Measurements from ENCODE around the gene FAM89A.
"Not testable (repeated sequence)": the region's sequence is repeated elsewhere in the genome, so short reads cannot be mapped to it uniquely, and the experiment has no call there.

FAM89A gene

DNA sequence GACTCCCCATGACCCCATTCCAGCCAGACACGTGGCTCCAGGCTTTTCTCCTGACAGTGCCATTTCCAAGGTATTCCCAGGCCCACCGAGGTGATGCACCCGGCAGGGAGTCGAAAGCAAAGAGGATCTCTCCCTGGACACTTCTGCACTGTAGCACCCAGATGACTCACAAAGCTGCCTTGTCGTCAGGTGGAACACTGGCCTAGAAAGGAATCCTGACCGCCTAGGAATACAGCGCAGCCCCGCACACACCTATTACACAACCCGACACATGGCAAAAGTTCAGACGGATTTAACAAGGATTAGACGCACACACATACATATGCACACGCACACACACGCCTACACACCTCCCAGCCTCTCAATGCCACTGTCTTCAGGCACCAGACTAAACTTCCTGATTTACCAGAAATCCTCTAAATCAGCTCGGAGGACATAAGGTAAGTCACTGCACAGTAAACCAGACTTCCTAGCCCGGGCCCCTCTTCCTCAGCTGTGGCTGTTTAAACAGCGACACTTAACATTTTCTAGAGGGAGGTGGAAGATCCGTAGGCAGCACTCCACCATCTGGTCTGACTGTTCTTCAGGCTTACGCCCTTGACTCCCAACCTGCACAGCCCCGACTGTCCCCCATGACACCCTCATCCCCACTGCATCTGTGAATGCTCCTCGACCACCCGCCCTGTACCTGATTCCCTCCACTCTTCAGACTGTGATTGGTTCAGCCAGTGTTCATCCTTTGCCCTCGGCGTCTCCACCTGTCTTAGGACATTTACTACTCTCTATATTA, 12.7 kb downstream of the FAM89A start:
- Histone ChIP-seq H3K27me3 (ENCODE audit: control insufficient read depth, low read length) (no peaks in the 10 kb centered on the region), H3K4me1 (ENCODE audit: control insufficient read depth, low read length) (no peaks in the 10 kb centered on the region), H3K79me2 (ENCODE audit: control insufficient read depth, low read length) (0 out of 2 replicates have a peak, but pooled peaks cover 2% of the 10 kb centered on the region), H3K4me2 (ENCODE audit: low read length) (no peak overlapping the region), H3K36me3 (ENCODE audit: control insufficient read depth, low read length) (no peaks in the 10 kb centered on the region), H3K27ac (ENCODE audit: low read depth, low read length) (no peak overlapping the region), H3F3A (ENCODE audit: control insufficient read depth, insufficient read depth) (no peaks in the 10 kb centered on the region), H3K4me3 (ENCODE audit: low read length) (no peak overlapping the region), H3K9me2 (replicated peaks; ENCODE audit: control insufficient read depth, low read length) (no peaks in the 10 kb centered on the region), H3K9me3 (ENCODE audit: control insufficient read depth, insufficient read depth, low read length) (no peaks in the 10 kb centered on the region), H4K20me1 (ENCODE audit: control insufficient read depth, insufficient read depth, low read depth, low read length) (no peaks in the 10 kb centered on the region; the same call in 1 of the 2 replicates)
- no peak for TF ChIP-seq EZH2phosphoT487 (IDR thresholded peaks at IDR 0.05; ENCODE audit: borderline replicate concordance, low read length)
- TF ChIP-seq, protein P1, sequence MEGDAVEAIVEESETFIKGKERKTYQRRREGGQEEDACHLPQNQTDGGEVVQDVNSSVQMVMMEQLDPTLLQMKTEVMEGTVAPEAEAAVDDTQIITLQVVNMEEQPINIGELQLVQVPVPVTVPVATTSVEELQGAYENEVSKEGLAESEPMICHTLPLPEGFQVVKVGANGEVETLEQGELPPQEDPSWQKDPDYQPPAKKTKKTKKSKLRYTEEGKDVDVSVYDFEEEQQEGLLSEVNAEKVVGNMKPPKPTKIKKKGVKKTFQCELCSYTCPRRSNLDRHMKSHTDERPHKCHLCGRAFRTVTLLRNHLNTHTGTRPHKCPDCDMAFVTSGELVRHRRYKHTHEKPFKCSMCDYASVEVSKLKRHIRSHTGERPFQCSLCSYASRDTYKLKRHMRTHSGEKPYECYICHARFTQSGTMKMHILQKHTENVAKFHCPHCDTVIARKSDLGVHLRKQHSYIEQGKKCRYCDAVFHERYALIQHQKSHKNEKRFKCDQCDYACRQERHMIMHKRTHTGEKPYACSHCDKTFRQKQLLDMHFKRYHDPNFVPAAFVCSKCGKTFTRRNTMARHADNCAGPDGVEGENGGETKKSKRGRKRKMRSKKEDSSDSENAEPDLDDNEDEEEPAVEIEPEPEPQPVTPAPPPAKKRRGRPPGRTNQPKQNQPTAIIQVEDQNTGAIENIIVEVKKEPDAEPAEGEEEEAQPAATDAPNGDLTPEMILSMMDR (IDR thresholded peaks at IDR 0.05; ENCODE audit: low read depth, low read length, poor library complexity, severe bottlenecking): no peak

DNA sequence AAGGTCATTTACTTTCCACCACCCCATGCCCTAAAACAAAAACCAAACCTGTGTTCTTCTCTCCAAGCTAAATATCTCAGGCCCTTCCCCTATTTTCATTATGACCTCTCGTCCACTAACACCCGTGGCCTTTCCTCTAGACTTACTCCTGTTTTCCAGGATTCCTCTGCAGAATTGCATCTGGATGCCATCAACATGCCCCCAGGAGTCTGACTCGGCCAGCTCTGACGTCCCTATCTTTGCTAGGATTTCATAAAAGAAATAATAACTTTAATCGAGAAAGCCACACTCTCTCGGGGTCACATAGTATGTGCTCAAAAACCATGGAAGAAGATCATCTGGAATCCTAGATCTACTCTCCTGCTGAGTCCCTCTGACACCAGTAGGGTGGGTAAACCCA, 13.5 kb downstream of the FAM89A start:
- Histone ChIP-seq H3K79me2 (ENCODE audit: control insufficient read depth, low read length) (0 out of 2 replicates have a peak, but pooled peaks cover 2% of the 10 kb centered on the region), H3K27me3 (ENCODE audit: control insufficient read depth, low read length) (no peaks in the 10 kb centered on the region), H3K4me2 (ENCODE audit: low read length) (no peak overlapping the region), H3K4me1 (ENCODE audit: control insufficient read depth, low read length) (no peaks in the 10 kb centered on the region), H4K20me1 (ENCODE audit: control insufficient read depth, insufficient read depth, low read depth, low read length) (no peaks in the 10 kb centered on the region; the same call in 1 of the 2 replicates), H3K9me3 (ENCODE audit: control insufficient read depth, insufficient read depth, low read length) (no peaks in the 10 kb centered on the region), H3K9me2 (replicated peaks; ENCODE audit: control insufficient read depth, low read length) (no peaks in the 10 kb centered on the region), H3K4me3 (ENCODE audit: low read length) (no peak overlapping the region), H3F3A (ENCODE audit: control insufficient read depth, insufficient read depth) (no peaks in the 10 kb centered on the region), H3K36me3 (ENCODE audit: control insufficient read depth, low read length) (no peaks in the 10 kb centered on the region), H3K27ac (ENCODE audit: low read depth, low read length) (no peak overlapping the region)
- TF ChIP-seq, protein P1 (IDR thresholded peaks at IDR 0.05; ENCODE audit: low read depth, low read length, poor library complexity, severe bottlenecking): no peak

DNA sequence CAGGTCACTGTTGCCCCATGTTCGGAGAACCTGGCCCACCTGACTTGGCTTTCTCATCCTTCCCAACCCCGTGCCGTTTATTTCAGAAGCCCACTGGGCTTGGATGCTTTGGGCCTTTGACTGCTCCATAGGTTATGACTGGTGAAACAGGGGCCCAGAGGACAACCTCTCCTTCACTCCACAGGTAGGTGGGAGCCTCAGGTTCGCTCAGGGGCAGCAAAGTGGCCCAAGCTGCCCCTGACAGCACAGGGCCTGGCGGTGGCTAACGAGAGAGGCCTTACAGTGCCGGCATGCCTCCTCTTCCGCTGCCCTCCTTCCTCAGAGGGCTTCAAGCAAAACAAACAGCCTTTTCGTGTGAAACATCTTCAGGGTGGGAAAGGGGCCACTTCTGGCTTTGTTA, 16.9 kb downstream of the FAM89A start:
- no peaks in the 10 kb centered on the region for H3K27me3 ChIP-seq (ENCODE audit: control insufficient read depth, low read length)
- H3K36me3 ChIP-seq (ENCODE audit: control insufficient read depth, low read length): no peaks in the 10 kb centered on the region
- TF ChIP-seq, protein P1 (IDR thresholded peaks at IDR 0.05; ENCODE audit: low read depth, low read length, poor library complexity, severe bottlenecking): no peak
- no peak for TF ChIP-seq EZH2phosphoT487 (IDR thresholded peaks at IDR 0.05; ENCODE audit: borderline replicate concordance, low read length)
- H3K4me2 ChIP-seq (ENCODE audit: low read length): no peak overlapping the region
- no peak overlapping the region for H3K27ac ChIP-seq (ENCODE audit: low read depth, low read length)
- no peaks in the 10 kb centered on the region for H3K79me2 ChIP-seq (ENCODE audit: control insufficient read depth, low read length)
- H3K4me3 ChIP-seq (ENCODE audit: low read length): no peak overlapping the region
- H3K9me2 ChIP-seq (replicated peaks; ENCODE audit: control insufficient read depth, low read length): no peaks in the 10 kb centered on the region
- H3K9me3 ChIP-seq (ENCODE audit: control insufficient read depth, insufficient read depth, low read length): no peaks in the 10 kb centered on the region
- no peaks in the 10 kb centered on the region for H3K4me1 ChIP-seq (ENCODE audit: control insufficient read depth, low read length)
- H4K20me1 ChIP-seq (ENCODE audit: control insufficient read depth, insufficient read depth, low read depth, low read length): no peaks in the 10 kb centered on the region; the same call in 1 of the 2 replicates
- H3F3A ChIP-seq (ENCODE audit: control insufficient read depth, insufficient read depth): no peaks in the 10 kb centered on the region

DNA sequence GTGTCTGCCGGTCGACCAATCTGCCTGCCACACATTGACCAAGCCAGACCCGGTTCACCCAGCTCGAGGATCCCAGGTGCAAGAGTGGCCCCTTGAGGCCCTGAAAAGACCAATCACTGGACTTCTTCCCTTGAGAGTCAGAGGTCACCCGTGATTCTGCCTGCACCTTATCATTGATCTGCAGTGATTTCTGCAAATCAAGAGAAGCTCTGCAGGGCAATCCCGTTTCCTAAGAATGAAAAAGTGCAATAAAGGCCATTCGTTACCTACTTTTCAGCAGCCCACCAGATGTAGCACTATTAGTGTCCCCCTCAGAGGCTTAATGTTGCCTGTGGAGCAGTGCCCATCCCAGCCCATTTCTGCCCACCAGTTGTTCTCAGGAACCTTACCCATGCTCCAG, 17.5 kb downstream of the FAM89A start:
- H4K20me1 ChIP-seq (ENCODE audit: control insufficient read depth, insufficient read depth, low read depth, low read length); H3K4me3 ChIP-seq (ENCODE audit: low read length); H3K79me2 ChIP-seq (ENCODE audit: control insufficient read depth, low read length); H3K4me1 ChIP-seq (ENCODE audit: control insufficient read depth, low read length); H3K4me2 ChIP-seq (ENCODE audit: low read length); H3K9me2 ChIP-seq (replicated peaks; ENCODE audit: control insufficient read depth, low read length); H3K9me3 ChIP-seq (ENCODE audit: control insufficient read depth, insufficient read depth, low read length); H3F3A ChIP-seq (ENCODE audit: control insufficient read depth, insufficient read depth); H3K27me3 ChIP-seq (ENCODE audit: control insufficient read depth, low read length); H3K36me3 ChIP-seq (ENCODE audit: control insufficient read depth, low read length); H3K27ac ChIP-seq (ENCODE audit: low read depth, low read length): not testable (repeated sequence)

Data from DOHH2 (cell line).